Stimulated activated naive B cell treated with anti-CD40 and anti-IgM and Interleukin-4, amounts not matched to agents 10 μg/mL and 1 μg/mL and 100 μg/mL, for 72 hours (primary cell): Measurements from ENCODE around the gene PPP4R3C.
"Not testable (repeated sequence)": the region's sequence is repeated elsewhere in the genome, so short reads cannot be mapped to it uniquely, and the experiment has no call there.

Source experiments
- ATAC-seq, 2 donors: fragments of 150-1000 bp; cut with Tn5 transposase; replicated peaks; 2 replicates each; pipeline ENCODE4 v1.10.0; 2021; ENCODE audit warnings: moderate library complexity in 1 of 2
- DNase-seq: peaks from one replicate; pipeline ENCODE4 v3.0.0; 2021
- H3K27ac Mint-ChIP-seq: one replicate; pipeline ENCODE4 v1.8.0; 2022; ENCODE audit warnings: mild to moderate bottlenecking, mixed read lengths
- H3K27me3 Mint-ChIP-seq, 2 donors: one replicate each; pipeline ENCODE4 v1.8.0; 2022; ENCODE audit warnings: mixed read lengths in 2 of 2
- H3K36me3 Mint-ChIP-seq, 2 donors: one replicate each; pipeline ENCODE4 v1.8.0; 2022; ENCODE audit warnings: mixed read lengths in 2 of 2, mild to moderate bottlenecking in 1 of 2
- H3K4me1 Mint-ChIP-seq, 2 donors: one replicate each; pipeline ENCODE4 v1.8.0; 2022; ENCODE audit warnings: mixed read lengths in 2 of 2, mild to moderate bottlenecking in 1 of 2
- H3K4me3 Mint-ChIP-seq, 2 donors: one replicate each; pipeline ENCODE4 v1.8.0; 2022; ENCODE audit warnings: mild to moderate bottlenecking in 2 of 2, mixed read lengths in 2 of 2, moderate library complexity in 1 of 2
- H3K9me3 Mint-ChIP-seq, 2 donors: one replicate each; pipeline ENCODE4 v1.8.0; 2022; ENCODE audit warnings: mixed read lengths in 2 of 2, mild to moderate bottlenecking in 1 of 2

PPP4R3C gene

DNA sequence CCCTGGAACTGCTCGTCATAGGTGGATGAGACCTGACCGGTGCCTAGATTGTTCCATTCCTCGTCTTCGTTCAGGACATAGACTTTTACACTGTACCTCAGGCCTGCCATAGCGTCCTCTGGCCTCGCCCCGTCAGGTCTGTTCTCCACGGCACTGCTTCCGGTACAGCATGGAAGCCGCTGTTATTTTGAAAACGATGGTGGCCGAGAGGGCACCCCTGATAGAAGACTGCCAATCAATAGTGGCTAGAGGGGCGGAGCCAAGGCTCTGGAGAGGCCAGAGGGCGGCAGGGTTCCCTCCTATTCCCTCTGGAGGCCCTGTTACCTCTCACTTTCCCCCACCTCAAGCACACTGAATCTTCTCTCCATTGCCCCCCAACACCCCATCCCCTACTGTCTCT, at the start of gene PPP4R3C:
Gene PPP4R3C (minus strand): TSS at position 155 of the 400 bp plus-strand sequence. CDS start 45 bp downstream, at position 110.
- no peak within 1 kb of the TSS for H3K4me3 Mint-ChIP-seq
- H3K9me3 Mint-ChIP-seq: peaks cover 0 to 4% of the 10 kb centered on the region in 2 donors
- H3K36me3 Mint-ChIP-seq: no peaks in the 10 kb centered on the region
- no peaks in the 10 kb centered on the region for H3K27me3 Mint-ChIP-seq
- ATAC-seq: no peak
- H3K4me1 Mint-ChIP-seq: no peaks in the 10 kb centered on the region
- no peak for DNase-seq
- H3K27ac Mint-ChIP-seq: no peak within 1 kb of the TSS

DNA sequence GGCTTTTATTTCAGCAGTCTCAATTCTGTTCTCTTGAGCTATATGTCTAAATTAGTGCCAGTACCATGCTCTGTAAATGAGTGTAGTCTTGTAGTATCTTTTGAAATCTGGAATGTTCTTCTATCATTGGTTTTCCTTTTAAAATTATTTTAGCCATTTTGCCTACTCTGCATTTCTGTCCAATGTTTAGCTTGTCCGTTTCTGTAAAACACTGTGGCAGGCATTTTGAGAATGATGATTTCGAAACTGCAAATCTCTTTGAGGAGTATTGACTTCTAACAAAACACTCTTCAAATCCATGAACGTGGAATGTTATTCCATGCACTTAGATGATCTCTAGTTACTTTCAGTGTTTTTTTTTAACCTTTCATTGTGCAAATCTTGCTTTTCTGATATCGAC, 28.3 kb upstream of the PPP4R3C start:
- Mint-ChIP-seq H3K9me3 (no peaks in the 10 kb centered on the region), H3K27me3 (no peaks in the 10 kb centered on the region), H3K27ac (no peak overlapping the region), H3K4me3 (no peak overlapping the region), H3K36me3 (no peaks in the 10 kb centered on the region), H3K4me1 (no peaks in the 10 kb centered on the region)
- DNase-seq: no peak
- no peak for ATAC-seq

DNA sequence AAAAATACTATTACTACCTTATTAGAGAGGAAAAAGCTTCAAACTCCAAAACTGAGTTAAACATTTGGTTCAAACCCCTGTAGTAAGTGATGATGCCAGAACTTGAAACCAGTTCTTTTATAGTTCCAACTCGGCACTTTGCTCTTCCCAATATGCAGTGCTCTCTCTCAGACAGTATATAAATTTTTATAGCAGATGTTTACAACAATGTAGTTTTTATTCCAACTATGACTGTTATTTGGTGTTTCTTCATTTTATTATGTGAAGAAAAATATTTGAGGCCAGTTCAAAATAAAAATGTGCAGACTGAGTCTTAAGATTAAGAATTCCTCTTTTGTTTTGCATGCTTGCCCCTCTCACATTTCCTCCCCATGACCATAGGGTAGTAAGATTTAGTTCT, 2.9 kb upstream of the PPP4R3C start:
- no peaks in the 10 kb centered on the region for H3K4me1 Mint-ChIP-seq
- H3K36me3 Mint-ChIP-seq: no peaks in the 10 kb centered on the region
- H3K4me3 Mint-ChIP-seq: no peak overlapping the region
- no peak overlapping the region for H3K27ac Mint-ChIP-seq
- ATAC-seq (no peak), DNase-seq (no peak)
- H3K27me3 Mint-ChIP-seq: no peaks in the 10 kb centered on the region
- H3K9me3 Mint-ChIP-seq: peaks cover 0 to 2% of the 10 kb centered on the region in 2 donors

DNA sequence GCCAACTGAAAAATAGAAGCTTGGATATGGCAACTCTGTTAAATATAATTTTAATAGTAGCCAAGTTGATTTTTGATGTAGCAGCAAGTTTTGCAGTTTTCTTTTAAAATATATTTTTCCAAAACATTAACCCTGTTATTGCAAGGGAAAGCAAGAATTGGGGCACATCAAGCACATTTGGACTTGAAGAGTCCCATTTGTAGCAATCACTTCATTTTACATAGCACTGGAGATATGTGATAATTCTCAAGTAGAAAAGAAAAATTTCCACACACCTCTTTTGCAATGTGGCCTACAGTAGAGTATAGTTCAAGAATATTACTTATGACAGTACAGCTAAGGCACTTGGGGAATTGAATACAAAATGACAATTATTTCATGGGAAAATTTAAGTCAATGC, 1.9 kb upstream of the PPP4R3C start:
- Mint-ChIP-seq H3K27ac (no peak overlapping the region), H3K27me3 (no peaks in the 10 kb centered on the region), H3K4me3 (no peak overlapping the region), H3K4me1 (no peaks in the 10 kb centered on the region), H3K9me3 (peaks cover 0 to 4% of the 10 kb centered on the region in 2 donors), H3K36me3 (no peaks in the 10 kb centered on the region)
- no peak for ATAC-seq
- DNase-seq: no peak

DNA sequence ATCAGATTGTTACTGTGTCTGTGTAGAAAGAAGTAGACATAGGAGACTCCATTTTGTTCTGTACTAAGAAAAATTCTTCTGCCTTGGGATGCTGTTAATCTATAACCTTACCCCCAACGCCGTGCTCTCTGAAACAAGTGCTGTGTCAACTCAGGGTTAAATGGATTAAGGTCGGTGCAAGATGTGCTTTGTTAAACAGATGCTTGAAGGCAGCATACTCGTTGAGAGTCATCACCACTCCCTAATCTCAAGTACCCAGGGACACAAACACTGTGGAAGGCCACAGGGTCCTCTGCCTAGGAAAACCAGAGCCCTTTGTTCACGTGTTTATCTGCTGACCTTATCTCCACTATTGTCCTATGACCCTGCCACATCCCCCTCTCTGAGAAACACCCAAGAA, 4.0 kb downstream of the PPP4R3C start:
- not testable (repeated sequence) for H3K36me3 Mint-ChIP-seq, ATAC-seq, H3K4me1 Mint-ChIP-seq, H3K9me3 Mint-ChIP-seq, H3K27ac Mint-ChIP-seq, H3K4me3 Mint-ChIP-seq, H3K27me3 Mint-ChIP-seq, DNase-seq

DNA sequence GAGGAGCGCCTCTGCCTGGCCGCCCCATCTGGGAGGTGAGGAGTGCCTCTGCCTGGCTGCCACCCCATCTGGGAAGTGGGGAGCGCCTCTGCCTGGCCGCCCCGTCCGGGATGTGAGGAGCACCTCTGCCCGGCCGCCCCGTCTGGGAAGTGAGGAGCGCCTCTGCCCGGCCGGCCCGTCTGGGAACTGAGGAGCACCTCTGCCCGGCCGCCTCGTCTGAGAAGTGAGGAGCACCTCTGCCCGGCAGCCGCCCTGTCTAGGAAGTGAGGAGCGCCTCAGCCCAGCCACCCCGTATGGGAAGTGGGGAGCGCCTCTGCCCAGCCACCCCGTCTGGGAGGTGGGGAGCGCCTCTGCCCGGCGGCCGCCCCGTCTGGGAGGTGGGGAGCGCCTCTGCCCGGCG, 4.6 kb downstream of the PPP4R3C start:
- H3K27ac Mint-ChIP-seq, ATAC-seq, H3K36me3 Mint-ChIP-seq, DNase-seq, H3K4me1 Mint-ChIP-seq, H3K27me3 Mint-ChIP-seq, H3K4me3 Mint-ChIP-seq, H3K9me3 Mint-ChIP-seq: not testable (repeated sequence)

DNA sequence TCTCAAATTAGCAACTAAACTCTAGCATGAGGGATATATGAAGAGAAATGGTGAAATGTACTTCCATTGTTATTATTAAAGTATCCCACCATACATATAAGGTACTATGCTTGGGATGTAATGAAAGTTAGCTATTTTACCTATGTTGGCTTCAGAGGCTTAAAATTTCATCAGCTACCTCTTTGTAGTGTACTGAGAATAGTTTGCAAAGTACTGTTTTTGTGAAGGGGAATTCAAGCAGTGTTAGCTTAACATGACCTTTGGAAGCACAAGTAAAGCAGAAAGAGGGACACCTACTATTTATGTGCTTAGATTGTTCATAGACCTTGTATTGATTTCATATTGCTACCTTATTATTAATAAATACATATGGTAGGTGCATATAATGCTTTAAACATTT, 11.8 kb downstream of the PPP4R3C start:
- no peak overlapping the region for H3K4me3 Mint-ChIP-seq
- H3K9me3 Mint-ChIP-seq: peaks cover 3% of the 10 kb centered on the region in 2 donors
- H3K4me1 Mint-ChIP-seq: no peaks in the 10 kb centered on the region
- H3K36me3 Mint-ChIP-seq: no peaks in the 10 kb centered on the region
- no peak overlapping the region for H3K27ac Mint-ChIP-seq
- DNase-seq: no peak
- no peaks in the 10 kb centered on the region for H3K27me3 Mint-ChIP-seq
- no peak for ATAC-seq

DNA sequence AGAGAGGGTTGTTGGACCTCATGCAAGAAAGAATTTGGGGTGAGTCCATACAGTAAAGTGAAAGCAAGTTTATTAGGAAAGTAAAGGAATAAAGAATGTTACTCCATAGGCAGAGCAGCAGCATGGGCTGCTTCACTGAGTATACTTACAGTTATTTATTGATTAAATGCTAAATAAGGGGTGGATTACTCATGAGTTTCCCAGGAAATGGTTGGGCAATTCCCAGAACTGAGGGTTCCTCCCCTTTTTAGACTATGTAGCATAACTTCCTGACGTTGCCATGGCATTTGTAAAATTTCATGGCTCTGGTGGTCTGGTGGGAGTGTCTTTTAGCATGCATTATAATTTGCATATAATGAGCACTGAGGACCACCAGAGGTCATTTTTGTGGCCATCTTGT, 16.7 kb downstream of the PPP4R3C start:
- H3K9me3 Mint-ChIP-seq: peaks cover 1 to 6% of the 10 kb centered on the region in 2 donors
- H3K4me1 Mint-ChIP-seq: no peaks in the 10 kb centered on the region
- no peaks in the 10 kb centered on the region for H3K27me3 Mint-ChIP-seq
- no peaks in the 10 kb centered on the region for H3K36me3 Mint-ChIP-seq
- DNase-seq (no peak), ATAC-seq (no peak)
- H3K27ac Mint-ChIP-seq: no peak overlapping the region
- no peak overlapping the region for H3K4me3 Mint-ChIP-seq

DNA sequence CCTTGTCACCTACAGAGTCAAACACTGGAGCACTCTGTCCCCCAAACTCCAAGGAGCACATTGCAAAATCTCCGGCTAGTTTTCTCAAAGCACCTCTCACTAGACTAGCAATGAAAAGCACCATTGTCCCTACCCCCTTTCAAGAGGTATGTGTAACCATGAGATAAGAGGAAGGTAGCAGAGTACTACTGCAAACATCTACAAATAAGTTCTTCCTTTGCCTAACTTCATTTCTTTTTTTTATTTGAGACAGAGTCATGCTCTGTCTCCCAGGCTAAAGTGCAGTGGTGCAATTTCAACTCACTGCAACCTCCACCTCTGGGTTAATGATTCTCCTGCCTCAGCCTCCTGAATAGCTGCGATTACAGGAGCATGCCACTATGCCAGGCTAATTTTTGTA, 17.7 kb downstream of the PPP4R3C start:
- Mint-ChIP-seq H3K36me3 (no peaks in the 10 kb centered on the region), H3K27ac (no peak overlapping the region), H3K4me1 (no peaks in the 10 kb centered on the region), H3K4me3 (no peak overlapping the region), H3K27me3 (no peaks in the 10 kb centered on the region), H3K9me3 (peaks cover 1 to 6% of the 10 kb centered on the region in 2 donors)
- DNase-seq (no peak), ATAC-seq (no peak)

DNA sequence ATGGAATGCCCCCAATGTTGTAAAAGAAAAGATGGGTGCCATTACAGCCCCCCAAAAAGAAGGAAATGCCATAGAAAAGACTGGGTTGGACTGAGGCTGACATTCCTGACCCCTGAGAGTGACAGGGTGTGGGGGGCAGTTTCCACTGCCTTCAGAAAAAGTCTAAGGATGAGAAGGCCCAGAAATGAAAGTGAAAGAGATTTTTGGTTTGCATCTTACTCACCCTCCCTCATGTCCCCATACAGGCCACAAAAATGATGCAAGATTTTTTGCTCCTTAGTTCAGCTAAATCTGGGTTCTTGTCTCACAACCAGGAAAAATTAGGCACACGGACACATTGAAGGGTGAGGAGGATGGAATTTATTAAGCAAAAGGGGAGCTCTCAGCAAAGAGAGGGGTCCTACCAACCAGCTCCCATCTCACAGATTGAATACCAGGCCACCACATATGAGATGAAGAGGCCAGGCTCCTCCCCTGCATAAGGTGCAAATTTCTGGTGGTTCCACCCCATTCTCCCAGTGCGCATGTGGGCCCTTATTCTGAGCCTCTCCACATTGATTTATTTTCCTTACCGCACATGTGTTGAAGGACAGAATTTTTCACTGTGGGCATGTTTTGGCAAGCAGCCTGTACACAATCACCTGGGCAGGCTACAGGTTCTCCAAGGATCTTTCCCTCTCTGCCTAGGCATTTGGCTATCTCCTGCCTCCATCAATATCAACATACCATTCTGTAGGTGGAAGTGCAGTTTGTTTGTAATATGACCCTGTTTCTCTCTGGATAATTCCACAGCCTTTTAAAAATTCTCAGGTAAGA, 18.8 kb downstream of the PPP4R3C start:
- no peak overlapping the region for H3K4me3 Mint-ChIP-seq
- no peak overlapping the region for H3K27ac Mint-ChIP-seq

DNA sequence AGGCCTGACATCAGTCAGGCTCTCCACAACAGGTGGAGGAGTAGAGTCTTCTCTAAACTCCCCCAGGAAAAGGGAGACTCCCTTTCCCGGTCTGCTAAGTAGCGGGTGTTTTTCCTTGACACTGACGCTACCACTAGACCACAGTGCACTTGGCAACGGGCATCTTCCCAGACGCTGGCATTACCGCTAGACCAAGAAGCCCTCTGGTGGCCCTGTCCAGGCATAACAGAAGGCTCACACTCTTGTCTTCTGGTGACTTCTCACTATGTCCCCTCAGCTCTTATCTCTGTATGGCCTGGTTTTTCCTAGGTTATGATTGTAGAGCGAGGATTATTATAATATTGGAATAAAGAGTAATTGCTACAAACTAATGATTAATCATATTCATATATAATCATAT, 20.7 kb downstream of the PPP4R3C start:
- not testable (repeated sequence) for H3K36me3 Mint-ChIP-seq, H3K4me3 Mint-ChIP-seq, ATAC-seq, H3K9me3 Mint-ChIP-seq, H3K27me3 Mint-ChIP-seq, H3K4me1 Mint-ChIP-seq, DNase-seq, H3K27ac Mint-ChIP-seq

More for the DNA sequence above, 18.8 kb downstream of the PPP4R3C start:
- Mint-ChIP-seq H3K4me1 (no peaks in the 10 kb centered on the region), H3K9me3 (peaks cover 1 to 6% of the 10 kb centered on the region in 2 donors), H3K27me3 (no peaks in the 10 kb centered on the region), H3K36me3 (no peaks in the 10 kb centered on the region)
- ATAC-seq: no peak
- DNase-seq: no peak

DNA sequence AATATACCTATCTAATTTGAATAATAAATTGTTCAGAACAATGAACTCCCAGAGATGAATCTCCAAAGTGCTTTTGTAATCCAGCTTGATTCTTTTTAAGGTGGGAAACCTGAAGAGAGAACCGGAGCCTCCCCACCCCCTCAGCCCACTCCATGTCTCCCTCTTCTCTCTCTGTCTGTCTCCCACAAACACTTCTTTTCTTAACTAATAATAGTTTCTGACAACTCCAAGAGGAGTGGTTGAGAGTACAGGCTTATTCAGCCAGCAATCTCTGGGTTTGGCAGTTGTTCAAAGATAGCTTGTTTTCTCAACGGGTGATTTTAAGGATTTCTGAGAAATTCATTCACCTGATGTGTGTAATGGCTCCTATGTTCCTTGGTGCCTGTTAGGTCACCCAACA, 23.4 kb downstream of the PPP4R3C start:
- DNase-seq (no peak), ATAC-seq (no peak)
- H3K4me1 Mint-ChIP-seq: no peaks in the 10 kb centered on the region
- peaks cover 0 to 6% of the 10 kb centered on the region in 2 donors for H3K9me3 Mint-ChIP-seq
- no peak overlapping the region for H3K4me3 Mint-ChIP-seq
- no peaks in the 10 kb centered on the region for H3K36me3 Mint-ChIP-seq
- H3K27ac Mint-ChIP-seq: no peak overlapping the region
- no peaks in the 10 kb centered on the region for H3K27me3 Mint-ChIP-seq

DNA sequence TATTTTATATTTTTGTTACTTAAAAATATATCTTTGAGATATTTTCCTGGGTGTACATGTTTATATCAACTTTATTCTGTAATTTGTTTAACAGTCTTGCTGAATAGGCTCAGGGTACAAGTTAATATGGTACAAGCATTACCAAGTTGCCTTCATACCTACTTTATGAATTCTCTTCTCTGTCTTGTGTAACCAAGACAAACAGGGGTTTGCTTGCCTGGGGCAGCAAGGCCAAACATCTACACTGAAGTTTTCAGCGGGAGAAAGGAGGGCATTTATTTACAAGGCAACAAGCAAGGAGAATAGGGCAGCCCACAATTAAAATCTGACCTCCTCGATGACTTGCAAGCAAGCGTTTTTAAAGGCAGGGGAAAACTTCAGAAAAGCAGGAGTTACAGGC, 24.2 kb downstream of the PPP4R3C start:
- Mint-ChIP-seq H3K27me3 (no peaks in the 10 kb centered on the region), H3K36me3 (no peaks in the 10 kb centered on the region), H3K4me3 (no peak overlapping the region), H3K9me3 (peaks cover 0 to 2% of the 10 kb centered on the region in 2 donors), H3K4me1 (no peaks in the 10 kb centered on the region), H3K27ac (no peak overlapping the region)
- ATAC-seq: no peak
- DNase-seq: no peak

DNA sequence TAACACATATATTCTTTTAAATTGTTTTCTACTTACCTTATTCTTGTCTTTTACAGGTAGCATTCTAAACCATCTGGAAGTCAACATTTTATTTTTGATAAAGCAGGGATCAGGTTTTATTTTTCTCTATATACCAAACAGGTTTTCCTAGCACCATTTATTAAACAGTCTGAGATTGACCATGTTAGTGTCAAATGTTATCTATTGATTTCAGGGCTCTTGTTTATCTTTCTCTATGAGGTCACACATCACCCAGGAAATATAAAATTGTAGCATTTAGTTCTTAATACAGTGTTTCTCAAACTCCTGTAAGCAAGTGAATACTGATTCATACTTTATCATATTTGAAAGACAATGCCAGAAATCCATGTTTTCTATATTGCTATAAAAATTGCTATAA, 28.1 kb downstream of the PPP4R3C start:
- Mint-ChIP-seq H3K4me3 (no peak overlapping the region), H3K4me1 (no peaks in the 10 kb centered on the region), H3K27ac (no peak overlapping the region), H3K36me3 (no peaks in the 10 kb centered on the region), H3K9me3 (peaks cover 0 to 3% of the 10 kb centered on the region in 2 donors), H3K27me3 (no peaks in the 10 kb centered on the region)
- no peak for DNase-seq
- ATAC-seq: no peak
